K562 (cell line): ENCODE results near the gene AUNIP. TPM values are rescaled to one million over a fixed set of nuclear protein-coding genes. Genes with fewer than 3 reads are reported as not detected.

Source experiments
- KDM1A ChIP-seq, 2 experiments: fragments of 450-650 bp; IDR thresholded peaks; 2 replicates each; pipeline ENCODE4 v1.6.1; 2016; ENCODE audit warnings: mild to moderate bottlenecking in 2 of 2
- MIER1 ChIP-seq: fragments of 450-650 bp; IDR thresholded peaks from 2 replicates; pipeline ENCODE4 v1.6.1; 2016; ENCODE audit warnings: antibody characterized with exemption, mild to moderate bottlenecking, low read depth
- NCOA2 ChIP-seq, 2 experiments: fragments of 450-650 bp; IDR thresholded peaks; 2 replicates each; pipeline ENCODE4 v1.6.1; 2018; ENCODE audit warnings: mild to moderate bottlenecking in 2 of 2, moderate library complexity in 1 of 2; ENCODE audit not compliant: partially characterized antibody in 2 of 2
- NFXL1 ChIP-seq: fragments of 450-650 bp; formaldehyde crosslinking; IDR thresholded peaks from 2 replicates; pipeline ENCODE4 v1.4.0; 2021; ENCODE audit warnings: mild to moderate bottlenecking
- PHF21A ChIP-seq: fragments of 450-650 bp; IDR thresholded peaks from 2 replicates; pipeline ENCODE4 v1.6.1; 2017; ENCODE audit warnings: low read depth, borderline replicate concordance
- SOX6 ChIP-seq: fragments of 450-650 bp; IDR thresholded peaks from 2 replicates; pipeline ENCODE4 v1.6.1; 2014; ENCODE audit warnings: mild to moderate bottlenecking
- STAG1 ChIP-seq: sonication (generic); formaldehyde crosslinking; IDR thresholded peaks from 2 replicates; pipeline ENCODE4 v1.5.0; 2020; ENCODE audit warnings: missing genetic modification reagents, borderline replicate concordance
- TFAM ChIP-seq: fragments of 250-450 bp; sonication (Bioruptor Pico); conservative IDR thresholded peaks from 2 replicates; pipeline ENCODE4 v1.5.0; 2021; ENCODE audit warnings: mild to moderate bottlenecking, moderate library complexity
- ZNF347 ChIP-seq: fragments of 450-650 bp; formaldehyde crosslinking; IDR thresholded peaks from 2 replicates; pipeline ENCODE4 v1.4.0; 2020; ENCODE audit warnings: low read depth, mild to moderate bottlenecking, moderate library complexity
- ZNF507 ChIP-seq: conservative IDR thresholded peaks from 2 replicates; pipeline ENCODE4 v1.6.1; 2017; ENCODE audit warnings: missing genetic modification characterization, missing compliant biosample characterization
- ZNF76 ChIP-seq: fragments of 250-450 bp; sonication (Bioruptor Pico); IDR thresholded peaks from 2 replicates; pipeline ENCODE4 v1.4.0; 2020; ENCODE audit warnings: mild to moderate bottlenecking, moderate library complexity, borderline replicate concordance
- polyA plus RNA-seq, 8 experiments: library from polyadenylated mRNA; depleted of rRNA in 4 of 8; stranded (reverse) in 5 of 8; unstranded in 3 of 8; fragments of >200 nt; fragmentation: Nextera tagmentation in 2 of 8; fragmentation: Illumina TruSeq in 1 of 8; extraction: Ambion mirVana in 2 of 8; extraction: Trizol in 1 of 8; gene quantifications; 2 replicates each; pipeline versions ENCODE4 v1.2.1 to v1.2.3, GENCODE V29; 2011 to 2014; ENCODE audit warnings: inconsistent platforms in 1 of 8, missing spikeins in 1 of 8
- total RNA-seq, 7 experiments: library from RNA; depleted of rRNA in 6 of 7; stranded (reverse); fragments of >200 nt in 6 of 7; fragmentation: Illumina TruSeq in 2 of 7; extraction: Trizol in 2 of 7; gene quantifications; 2 replicates each; pipeline versions ENCODE4 v1.2.1 to v1.2.3, GENCODE V29; 2011 to 2021; ENCODE audit warnings: low replicate concordance in 1 of 7
- TF ChIP-seq, protein P1 (sequence below), 2 experiments: fragments of 450-650 bp; formaldehyde crosslinking in 1 of 2; IDR thresholded peaks; 2 replicates each; pipeline versions ENCODE4 v1.4.0 to v1.6.1; 2014 to 2020; ENCODE audit warnings: mild to moderate bottlenecking in 2 of 2, borderline replicate concordance in 1 of 2, low read depth in 1 of 2
- TF ChIP-seq, protein P2 (sequence below): fragments of 450-650 bp; formaldehyde crosslinking; IDR thresholded peaks from 2 replicates; pipeline ENCODE4 v1.4.0; 2022; ENCODE audit warnings: mild to moderate bottlenecking, moderate library complexity
- TF ChIP-seq, protein P3 (sequence below): sonication (generic); formaldehyde crosslinking; IDR thresholded peaks from 2 replicates; pipeline ENCODE4 v1.8.1; 2023; ENCODE audit warnings: mild to moderate bottlenecking, missing genetic modification reagents
- TF ChIP-seq, protein P4 (sequence below): sonication (generic); formaldehyde crosslinking; IDR thresholded peaks from 2 replicates; pipeline ENCODE4 v1.5.0; 2020; ENCODE audit warnings: missing genetic modification reagents
- TF ChIP-seq, protein P5 (sequence below): conservative IDR thresholded peaks from 2 replicates; pipeline ENCODE4 v1.6.1; 2011; ENCODE audit warnings: low read depth, mild to moderate bottlenecking, low read length; ENCODE audit not compliant: control insufficient read depth

The AUNIP gene
- total and polyA plus RNA-seq, 9 of the 15 experiments (the other 6 are each of a cell fraction or from before 2014, with no cell fraction given): 12.1 to 53.8 (median 47.1) TPM

DNA sequence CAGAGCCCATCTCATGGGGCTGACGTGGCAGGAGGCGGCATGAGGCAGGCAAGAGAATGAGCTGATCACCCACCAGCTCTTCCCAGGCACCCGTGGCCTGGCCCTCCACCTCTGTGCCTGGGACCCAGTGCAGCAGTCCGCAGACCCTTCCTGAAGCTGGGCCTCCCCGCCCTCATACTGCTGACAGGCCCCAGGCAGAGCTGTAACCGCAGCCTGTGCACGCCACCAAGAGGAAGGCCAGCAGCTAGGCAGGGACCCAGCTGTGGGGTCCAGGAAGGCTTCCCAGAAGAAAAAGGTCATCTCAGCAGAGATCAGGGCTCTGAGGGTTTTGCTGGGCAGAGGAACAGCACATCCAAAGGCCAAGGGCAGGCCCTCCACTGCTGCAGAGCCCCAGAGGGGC, 49.3 kb downstream of the AUNIP start (continued):
- TF ChIP-seq SOX6 (no peak), ZNF347 (no peak), KDM1A (IDR thresholded peaks at IDR 0.05) (no peak), ZNF76 (CRISPR knock-in tag) (no peak), ZNF507 (tag) (no peak), PHF21A (no peak), MIER1 (no peak), STAG1 (peak; percentile 19; the same call in 1 of the 2 replicates), NCOA2 (IDR thresholded peaks at IDR 0.05; ENCODE audit: partially characterized antibody in 2 of 2) (no peak), NFXL1 (CRISPR knock-in tag) (no peak), TFAM (CRISPR knock-in tag) (no peak)
- TF ChIP-seq, protein P1, sequence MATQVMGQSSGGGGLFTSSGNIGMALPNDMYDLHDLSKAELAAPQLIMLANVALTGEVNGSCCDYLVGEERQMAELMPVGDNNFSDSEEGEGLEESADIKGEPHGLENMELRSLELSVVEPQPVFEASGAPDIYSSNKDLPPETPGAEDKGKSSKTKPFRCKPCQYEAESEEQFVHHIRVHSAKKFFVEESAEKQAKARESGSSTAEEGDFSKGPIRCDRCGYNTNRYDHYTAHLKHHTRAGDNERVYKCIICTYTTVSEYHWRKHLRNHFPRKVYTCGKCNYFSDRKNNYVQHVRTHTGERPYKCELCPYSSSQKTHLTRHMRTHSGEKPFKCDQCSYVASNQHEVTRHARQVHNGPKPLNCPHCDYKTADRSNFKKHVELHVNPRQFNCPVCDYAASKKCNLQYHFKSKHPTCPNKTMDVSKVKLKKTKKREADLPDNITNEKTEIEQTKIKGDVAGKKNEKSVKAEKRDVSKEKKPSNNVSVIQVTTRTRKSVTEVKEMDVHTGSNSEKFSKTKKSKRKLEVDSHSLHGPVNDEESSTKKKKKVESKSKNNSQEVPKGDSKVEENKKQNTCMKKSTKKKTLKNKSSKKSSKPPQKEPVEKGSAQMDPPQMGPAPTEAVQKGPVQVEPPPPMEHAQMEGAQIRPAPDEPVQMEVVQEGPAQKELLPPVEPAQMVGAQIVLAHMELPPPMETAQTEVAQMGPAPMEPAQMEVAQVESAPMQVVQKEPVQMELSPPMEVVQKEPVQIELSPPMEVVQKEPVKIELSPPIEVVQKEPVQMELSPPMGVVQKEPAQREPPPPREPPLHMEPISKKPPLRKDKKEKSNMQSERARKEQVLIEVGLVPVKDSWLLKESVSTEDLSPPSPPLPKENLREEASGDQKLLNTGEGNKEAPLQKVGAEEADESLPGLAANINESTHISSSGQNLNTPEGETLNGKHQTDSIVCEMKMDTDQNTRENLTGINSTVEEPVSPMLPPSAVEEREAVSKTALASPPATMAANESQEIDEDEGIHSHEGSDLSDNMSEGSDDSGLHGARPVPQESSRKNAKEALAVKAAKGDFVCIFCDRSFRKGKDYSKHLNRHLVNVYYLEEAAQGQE (IDR thresholded peaks at IDR 0.05; ENCODE audit: borderline replicate concordance): peak; percentile 14; the same call in 1 of the 2 replicates
- TF ChIP-seq, protein P1 (CRISPR knock-in tag; IDR thresholded peaks at IDR 0.05; ENCODE audit: low read depth): no peak
- TF ChIP-seq, protein P2, sequence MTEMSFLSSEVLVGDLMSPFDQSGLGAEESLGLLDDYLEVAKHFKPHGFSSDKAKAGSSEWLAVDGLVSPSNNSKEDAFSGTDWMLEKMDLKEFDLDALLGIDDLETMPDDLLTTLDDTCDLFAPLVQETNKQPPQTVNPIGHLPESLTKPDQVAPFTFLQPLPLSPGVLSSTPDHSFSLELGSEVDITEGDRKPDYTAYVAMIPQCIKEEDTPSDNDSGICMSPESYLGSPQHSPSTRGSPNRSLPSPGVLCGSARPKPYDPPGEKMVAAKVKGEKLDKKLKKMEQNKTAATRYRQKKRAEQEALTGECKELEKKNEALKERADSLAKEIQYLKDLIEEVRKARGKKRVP (CRISPR knock-in tag): no peak
- TF ChIP-seq, protein P3, sequence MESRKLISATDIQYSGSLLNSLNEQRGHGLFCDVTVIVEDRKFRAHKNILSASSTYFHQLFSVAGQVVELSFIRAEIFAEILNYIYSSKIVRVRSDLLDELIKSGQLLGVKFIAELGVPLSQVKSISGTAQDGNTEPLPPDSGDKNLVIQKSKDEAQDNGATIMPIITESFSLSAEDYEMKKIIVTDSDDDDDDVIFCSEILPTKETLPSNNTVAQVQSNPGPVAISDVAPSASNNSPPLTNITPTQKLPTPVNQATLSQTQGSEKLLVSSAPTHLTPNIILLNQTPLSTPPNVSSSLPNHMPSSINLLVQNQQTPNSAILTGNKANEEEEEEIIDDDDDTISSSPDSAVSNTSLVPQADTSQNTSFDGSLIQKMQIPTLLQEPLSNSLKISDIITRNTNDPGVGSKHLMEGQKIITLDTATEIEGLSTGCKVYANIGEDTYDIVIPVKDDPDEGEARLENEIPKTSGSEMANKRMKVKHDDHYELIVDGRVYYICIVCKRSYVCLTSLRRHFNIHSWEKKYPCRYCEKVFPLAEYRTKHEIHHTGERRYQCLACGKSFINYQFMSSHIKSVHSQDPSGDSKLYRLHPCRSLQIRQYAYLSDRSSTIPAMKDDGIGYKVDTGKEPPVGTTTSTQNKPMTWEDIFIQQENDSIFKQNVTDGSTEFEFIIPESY (CRISPR knock-in tag): no peak
- TF ChIP-seq, protein P4, sequence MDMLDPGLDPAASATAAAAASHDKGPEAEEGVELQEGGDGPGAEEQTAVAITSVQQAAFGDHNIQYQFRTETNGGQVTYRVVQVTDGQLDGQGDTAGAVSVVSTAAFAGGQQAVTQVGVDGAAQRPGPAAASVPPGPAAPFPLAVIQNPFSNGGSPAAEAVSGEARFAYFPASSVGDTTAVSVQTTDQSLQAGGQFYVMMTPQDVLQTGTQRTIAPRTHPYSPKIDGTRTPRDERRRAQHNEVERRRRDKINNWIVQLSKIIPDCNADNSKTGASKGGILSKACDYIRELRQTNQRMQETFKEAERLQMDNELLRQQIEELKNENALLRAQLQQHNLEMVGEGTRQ (CRISPR knock-in tag): no peak
- TF ChIP-seq, protein P5, sequence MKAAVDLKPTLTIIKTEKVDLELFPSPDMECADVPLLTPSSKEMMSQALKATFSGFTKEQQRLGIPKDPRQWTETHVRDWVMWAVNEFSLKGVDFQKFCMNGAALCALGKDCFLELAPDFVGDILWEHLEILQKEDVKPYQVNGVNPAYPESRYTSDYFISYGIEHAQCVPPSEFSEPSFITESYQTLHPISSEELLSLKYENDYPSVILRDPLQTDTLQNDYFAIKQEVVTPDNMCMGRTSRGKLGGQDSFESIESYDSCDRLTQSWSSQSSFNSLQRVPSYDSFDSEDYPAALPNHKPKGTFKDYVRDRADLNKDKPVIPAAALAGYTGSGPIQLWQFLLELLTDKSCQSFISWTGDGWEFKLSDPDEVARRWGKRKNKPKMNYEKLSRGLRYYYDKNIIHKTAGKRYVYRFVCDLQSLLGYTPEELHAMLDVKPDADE: no peak
